H9 (cell line): ENCODE results near the gene APOL4. TPM values are rescaled to one million over a fixed set of nuclear protein-coding genes. Genes with fewer than 3 reads are reported as not detected.
A peak's percentile ranks its signal among the peaks of the same experiment; 100 is the strongest.

Experiments
- DNase-seq: peaks from one replicate; pipeline ENCODE4 v3.0.0-alpha.2; 2017
- H2AFZ ChIP-seq: one replicate; pipeline ENCODE4 v1.6.1; 2013; ENCODE audit warnings: mild to moderate bottlenecking, low read length, control low read depth, moderate library complexity
- H2AK5ac ChIP-seq: 2 replicates; pipeline ENCODE4 v1.6.1; 2013; ENCODE audit warnings: low read length, control low read depth, mixed read lengths; ENCODE audit not compliant: insufficient read length
- H2BK120ac ChIP-seq: one replicate; pipeline ENCODE4 v1.6.1; 2013; ENCODE audit warnings: low read depth, mild to moderate bottlenecking, low read length, control low read depth, inconsistent platforms; ENCODE audit not compliant: poor library complexity, severe bottlenecking
- H2BK12ac ChIP-seq: 2 replicates; pipeline ENCODE4 v1.6.1; 2013; ENCODE audit warnings: low read length, control low read depth, mixed read lengths, low read depth; ENCODE audit not compliant: insufficient read length
- H2BK15ac ChIP-seq: 2 replicates; pipeline ENCODE4 v1.6.1; 2013; ENCODE audit warnings: low read depth, low read length, control low read depth
- H2BK20ac ChIP-seq: one replicate; pipeline ENCODE4 v1.6.1; 2013; ENCODE audit warnings: low read depth, mild to moderate bottlenecking, low read length, control low read depth, inconsistent platforms; ENCODE audit not compliant: poor library complexity, severe bottlenecking
- H2BK5ac ChIP-seq: 2 replicates; pipeline ENCODE4 v1.6.1; 2013; ENCODE audit warnings: low read length, control low read depth, mixed read lengths; ENCODE audit not compliant: insufficient read length
- H3K14ac ChIP-seq: 2 replicates; pipeline ENCODE4 v1.6.1; 2013; ENCODE audit warnings: low read length, control low read depth; ENCODE audit not compliant: insufficient read depth
- H3K18ac ChIP-seq: 2 replicates; pipeline ENCODE4 v1.6.1; 2013; ENCODE audit warnings: low read depth, mild to moderate bottlenecking, mixed read lengths, low read length, control low read depth; ENCODE audit not compliant: insufficient read length
- H3K23ac ChIP-seq: 2 replicates; pipeline ENCODE4 v1.6.1; 2013; ENCODE audit warnings: low read length, control low read depth, mixed read lengths, low read depth; ENCODE audit not compliant: insufficient read length
- H3K23me2 ChIP-seq: 2 replicates; pipeline ENCODE4 v1.6.1; 2013; ENCODE audit warnings: low read depth, mild to moderate bottlenecking, mixed read lengths, low read length, control low read depth; ENCODE audit not compliant: insufficient read length, poor library complexity, severe bottlenecking
- H3K27ac ChIP-seq: 2 replicates; pipeline ENCODE4 v1.5.1; 2013; ENCODE audit warnings: low read length, control low read depth, mixed read lengths, low read depth; ENCODE audit not compliant: insufficient read length
- H3K27me3 ChIP-seq: 2 replicates; pipeline ENCODE4 v1.6.1; 2013; ENCODE audit warnings: low read length, control low read depth, inconsistent platforms; ENCODE audit not compliant: insufficient read depth
- H3K4ac ChIP-seq: 2 replicates; pipeline ENCODE4 v1.6.1; 2013; ENCODE audit warnings: low read depth, mild to moderate bottlenecking, control low read depth, inconsistent platforms, low read length, moderate library complexity
- H3K4me1 ChIP-seq: 2 replicates; pipeline ENCODE4 v1.6.1; 2013; ENCODE audit warnings: low read length, control low read depth, inconsistent platforms; ENCODE audit not compliant: insufficient read depth
- H3K4me2 ChIP-seq: 2 replicates; pipeline ENCODE4 v1.6.1; 2013; ENCODE audit warnings: low read length, control low read depth, mixed read lengths; ENCODE audit not compliant: insufficient read length, insufficient read depth
- H3K56ac ChIP-seq: 2 replicates; pipeline ENCODE4 v1.6.1; 2013; ENCODE audit warnings: low read depth, mild to moderate bottlenecking, mixed read lengths, low read length, control low read depth; ENCODE audit not compliant: insufficient read length
- H3K79me1 ChIP-seq: 2 replicates; pipeline ENCODE4 v1.6.1; 2013; ENCODE audit warnings: low read depth, mild to moderate bottlenecking, moderate library complexity, low read length, control low read depth, inconsistent platforms; ENCODE audit not compliant: insufficient read depth, poor library complexity, severe bottlenecking
- H3K79me2 ChIP-seq: 2 replicates; pipeline ENCODE4 v1.6.1; 2013; ENCODE audit warnings: low read length, control low read depth, inconsistent platforms; ENCODE audit not compliant: insufficient read depth
- H3K9ac ChIP-seq: 2 replicates; pipeline ENCODE4 v1.6.1; 2013; ENCODE audit warnings: low read length, control low read depth, mixed read lengths; ENCODE audit not compliant: insufficient read length; ENCODE audit errors: extremely low read depth
- H3K9me3 ChIP-seq: one replicate; pipeline ENCODE4 v1.6.1; 2013; ENCODE audit warnings: low read depth, low read length, inconsistent platforms; ENCODE audit not compliant: control insufficient read depth
- H3T11ph ChIP-seq: one replicate; pipeline ENCODE4 v1.6.1; 2013; ENCODE audit warnings: mild to moderate bottlenecking, low read length, control low read depth, inconsistent platforms
- H4K20me1 ChIP-seq: one replicate; pipeline ENCODE4 v1.6.1; 2013; ENCODE audit not compliant: control insufficient read depth, insufficient read length, insufficient read depth
- H4K5ac ChIP-seq: 2 replicates; pipeline ENCODE4 v1.6.1; 2013; ENCODE audit warnings: low read depth, mild to moderate bottlenecking, mixed read lengths, low read length, control low read depth; ENCODE audit not compliant: insufficient read length
- H4K8ac ChIP-seq: replicated peaks from 2 replicates; pipeline ENCODE4 v1.6.1; 2013; ENCODE audit warnings: low read length, control low read depth, mixed read lengths, low read depth; ENCODE audit not compliant: insufficient read length
- H4K91ac ChIP-seq: 2 replicates; pipeline ENCODE4 v1.6.1; 2013; ENCODE audit warnings: low read depth, mild to moderate bottlenecking, moderate library complexity, mixed read lengths, low read length, control low read depth; ENCODE audit not compliant: insufficient read length
- H3K27ac Mint-ChIP-seq, 3 experiments: 2 replicates in 2 of 3; 3 replicates in 1 of 3; pipeline ENCODE4 v1.8.0; 2020 to 2021; ENCODE audit warnings: mixed read lengths in 3 of 3, mild to moderate bottlenecking in 1 of 3, moderate library complexity in 1 of 3
- H3K27me3 Mint-ChIP-seq: 2 replicates; pipeline ENCODE4 v1.8.0; 2021; ENCODE audit warnings: low read depth, mild to moderate bottlenecking, moderate library complexity, mixed read lengths
- H3K36me3 Mint-ChIP-seq, 3 experiments: 2 replicates in 2 of 3; 3 replicates in 1 of 3; pipeline ENCODE4 v1.8.0; 2020 to 2021; ENCODE audit warnings: low read depth in 3 of 3, mixed read lengths in 3 of 3; ENCODE audit not compliant: insufficient read depth in 1 of 3
- H3K4me1 Mint-ChIP-seq, 2 experiments: 2 replicates each; pipeline ENCODE4 v1.8.0; 2020; ENCODE audit warnings: mixed read lengths in 2 of 2
- H3K4me3 Mint-ChIP-seq, 2 experiments: 2 replicates in 1 of 2; 3 replicates in 1 of 2; pipeline ENCODE4 v1.8.0; 2020 to 2021; ENCODE audit warnings: mild to moderate bottlenecking in 2 of 2, mixed read lengths in 2 of 2, moderate library complexity in 1 of 2
- H3K9me3 Mint-ChIP-seq, 2 experiments: 2 replicates in 1 of 2; 3 replicates in 1 of 2; pipeline ENCODE4 v1.8.0; 2020; ENCODE audit warnings: mild to moderate bottlenecking in 2 of 2, mixed read lengths in 2 of 2, moderate library complexity in 1 of 2
- WGBS: extraction: QIAGEN DNeasy Blood & Tissue Kit; methylation state at CpG from one replicate; pipeline ENCODE4 v1.1.7; 2013; ENCODE audit warnings: missing lambda C conversion rate, low lambda C conversion rate, mixed read lengths; ENCODE audit not compliant: insufficient read length; ENCODE audit errors: extremely low coverage; 5-methylcytosine and 5-hydroxymethylcytosine counted together
- total RNA-seq: library from RNA; stranded (reverse); gene quantifications from 2 replicates; pipeline ENCODE4 v1.2.1, GENCODE V29; 2021
- TF ChIP-seq, protein P1 (sequence below): fragments of 200-600 bp; sonication (generic); conservative IDR thresholded peaks from 3 replicates; pipeline ENCODE4 v1.8.0; 2021; ENCODE audit warnings: antibody characterized with exemption, mild to moderate bottlenecking

The APOL4 gene
- total RNA-seq, 1 experiment from 2014 or later, result not detected

- WGBS, result no CpG with 5 or more reads among the region's 3 CpGs
- no peaks in the 10 kb centered on the region for H3K4me1 ChIP-seq
- H3K18ac ChIP-seq, result no peak overlapping the region
- Mint-ChIP-seq H3K4me3 (no peak overlapping the region), H3K27me3 (peaks cover 11% of the 10 kb centered on the region), H3K36me3 (peaks cover 5 to 16% (median 9%) of the 10 kb centered on the region in 3 experiments; a peak in 6 of 7 replicates), H3K4me1 (peaks cover 13 to 15% of the 10 kb centered on the region in 2 experiments), H3K9me3 (peaks cover 20 to 21% of the 10 kb centered on the region in 2 experiments), H3K27ac (no peak overlapping the region)
- no peak overlapping the region for H3K56ac ChIP-seq
- no peak overlapping the region for H3K23ac ChIP-seq
- H3K27ac ChIP-seq, result no peak overlapping the region
- H3K14ac ChIP-seq, result no peak overlapping the region
- H3K4ac ChIP-seq, result no peak overlapping the region
- no peaks in the 10 kb centered on the region for H3K79me1 ChIP-seq
- no peak overlapping the region for H4K8ac ChIP-seq
- H4K5ac ChIP-seq, result no peak overlapping the region
- H3T11ph ChIP-seq, result no peak overlapping the region
- H3K79me2 ChIP-seq, result no peaks in the 10 kb centered on the region
- no peaks in the 10 kb centered on the region for H3K27me3 ChIP-seq
- TF ChIP-seq, protein P1, sequence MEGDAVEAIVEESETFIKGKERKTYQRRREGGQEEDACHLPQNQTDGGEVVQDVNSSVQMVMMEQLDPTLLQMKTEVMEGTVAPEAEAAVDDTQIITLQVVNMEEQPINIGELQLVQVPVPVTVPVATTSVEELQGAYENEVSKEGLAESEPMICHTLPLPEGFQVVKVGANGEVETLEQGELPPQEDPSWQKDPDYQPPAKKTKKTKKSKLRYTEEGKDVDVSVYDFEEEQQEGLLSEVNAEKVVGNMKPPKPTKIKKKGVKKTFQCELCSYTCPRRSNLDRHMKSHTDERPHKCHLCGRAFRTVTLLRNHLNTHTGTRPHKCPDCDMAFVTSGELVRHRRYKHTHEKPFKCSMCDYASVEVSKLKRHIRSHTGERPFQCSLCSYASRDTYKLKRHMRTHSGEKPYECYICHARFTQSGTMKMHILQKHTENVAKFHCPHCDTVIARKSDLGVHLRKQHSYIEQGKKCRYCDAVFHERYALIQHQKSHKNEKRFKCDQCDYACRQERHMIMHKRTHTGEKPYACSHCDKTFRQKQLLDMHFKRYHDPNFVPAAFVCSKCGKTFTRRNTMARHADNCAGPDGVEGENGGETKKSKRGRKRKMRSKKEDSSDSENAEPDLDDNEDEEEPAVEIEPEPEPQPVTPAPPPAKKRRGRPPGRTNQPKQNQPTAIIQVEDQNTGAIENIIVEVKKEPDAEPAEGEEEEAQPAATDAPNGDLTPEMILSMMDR, result no peak
- H2AK5ac ChIP-seq, result no peak overlapping the region
- no peak overlapping the region for H2BK15ac ChIP-seq
- H3K4me2 ChIP-seq, result no peak overlapping the region
- H2BK5ac ChIP-seq, result no peak overlapping the region
- no peak overlapping the region for H2BK12ac ChIP-seq
- no peak for DNase-seq
- peaks cover 10% of the 10 kb centered on the region for H3K9me3 ChIP-seq
- peak overlapping the region; percentile 13 for H4K91ac ChIP-seq
- no peaks in the 10 kb centered on the region for H3K23me2 ChIP-seq
- H2BK20ac ChIP-seq, result no peak overlapping the region
- no peak overlapping the region for H3K9ac ChIP-seq
- no peak overlapping the region for H2BK120ac ChIP-seq
- H2AFZ ChIP-seq, result no peak overlapping the region
- no peaks in the 10 kb centered on the region for H4K20me1 ChIP-seq
Measured at GRCh38 chr22:36246718-36247117, 45.1 kb upstream of the APOL4 start.
